Activated T-cell treated with anti-CD3 and anti-CD28 coated beads for 24 hours (primary cell): ENCODE data around the gene SLC7A14.
"Not testable (repeated sequence)": the region's sequence is repeated elsewhere in the genome, so short reads cannot be mapped to it uniquely, and the experiment has no call there.

ENCODE experiments used
- DNase-seq: peaks from one replicate; pipeline ENCODE4 v3.0.0-alpha.2; 2020; ENCODE audit warnings: low read depth

The SLC7A14 gene

DNA sequence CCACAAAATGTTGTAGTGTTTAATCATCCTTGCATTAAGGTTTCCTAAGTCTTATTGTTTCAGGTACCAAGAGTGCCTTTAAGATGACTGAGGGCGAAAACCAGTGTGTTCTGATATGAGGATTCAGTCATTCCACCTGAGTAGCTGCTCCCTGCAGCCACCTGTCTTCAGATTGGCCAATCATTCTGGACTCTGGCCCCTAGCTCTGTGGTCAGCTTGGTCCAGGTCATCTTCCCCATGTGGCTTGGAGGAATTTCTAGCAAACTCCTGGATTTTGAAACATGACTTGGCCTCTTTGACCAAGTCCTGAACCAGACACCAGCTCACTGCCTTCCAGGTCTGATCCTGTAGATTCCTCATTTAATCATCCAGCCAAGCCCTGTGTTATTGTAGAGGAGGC lies 7.8 kb upstream of the SLC7A14 start:
- DNase-seq: no peak

GRCh38 chr3:170589113-170589512 lies 3.2 kb upstream of the SLC7A14 start:
- no peak for DNase-seq

DNA sequence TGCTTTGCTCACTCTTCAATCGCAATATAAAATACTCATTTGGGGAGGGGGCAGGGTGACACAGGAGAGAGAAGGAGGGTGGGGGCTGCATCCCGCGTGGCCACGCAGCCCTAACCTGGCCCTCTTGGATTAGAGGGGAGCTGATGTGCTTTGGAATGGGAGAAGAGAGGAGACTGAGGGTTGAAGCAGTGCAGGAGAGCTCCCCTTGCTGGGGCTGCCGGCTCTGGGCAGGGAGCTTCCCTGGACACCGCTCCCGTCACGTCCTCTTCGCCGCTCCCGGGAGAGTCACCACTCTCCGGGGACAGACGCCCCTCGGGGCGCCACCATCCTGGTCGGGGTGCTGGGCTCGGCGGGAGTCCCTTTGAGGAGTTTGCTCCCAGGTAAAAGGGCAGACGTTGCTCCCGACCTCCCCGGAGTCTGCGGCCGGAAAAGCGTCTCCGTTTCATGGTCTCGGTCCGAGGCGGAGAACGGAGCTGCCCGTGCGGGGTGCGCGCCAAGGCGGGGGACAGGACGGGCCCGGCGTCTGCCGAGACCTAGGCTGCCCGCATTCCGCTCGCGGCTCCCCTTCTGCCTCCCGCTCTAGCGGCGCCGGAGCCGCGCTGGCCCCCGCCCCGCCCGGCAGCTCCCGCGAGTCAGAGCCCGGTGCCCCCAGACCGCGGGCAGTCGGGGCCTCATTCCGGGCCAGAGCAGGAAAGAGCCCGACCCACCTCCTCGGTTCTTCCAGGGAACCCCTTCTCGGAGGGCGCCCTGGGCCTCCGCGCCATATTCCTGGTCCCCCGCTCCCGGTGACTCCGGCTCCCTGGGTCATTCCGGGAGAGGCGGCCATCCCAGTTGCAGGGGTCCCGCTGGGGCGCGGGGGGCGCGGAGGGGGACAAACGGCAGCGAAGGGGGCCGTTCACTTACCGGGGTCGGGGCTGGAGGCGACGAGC lies 603 bp downstream of the SLC7A14 start:
- no peak for DNase-seq

DNA sequence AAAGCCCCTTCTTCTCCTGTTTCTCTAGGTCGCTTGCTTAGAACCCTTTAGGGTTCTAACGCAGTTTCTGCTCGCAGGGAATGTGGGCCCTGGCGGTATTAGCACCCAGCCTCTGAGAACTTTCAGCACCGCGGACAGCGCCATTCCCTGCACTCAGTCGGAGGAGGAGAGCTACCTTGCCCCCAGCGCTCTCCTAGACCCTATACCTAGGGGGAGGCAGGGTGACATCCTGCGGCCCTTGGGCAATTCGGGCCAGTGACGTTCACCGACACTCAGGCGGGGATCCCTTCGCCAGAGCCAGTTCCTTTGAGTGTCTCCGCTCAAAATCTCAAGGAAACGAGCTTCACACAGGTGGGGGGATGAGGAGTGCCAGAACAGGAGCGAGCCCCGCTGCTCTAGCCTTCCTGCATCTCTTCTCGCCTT lies 1.3 kb downstream of the SLC7A14 start:
- DNase-seq: peak; percentile 8

DNA sequence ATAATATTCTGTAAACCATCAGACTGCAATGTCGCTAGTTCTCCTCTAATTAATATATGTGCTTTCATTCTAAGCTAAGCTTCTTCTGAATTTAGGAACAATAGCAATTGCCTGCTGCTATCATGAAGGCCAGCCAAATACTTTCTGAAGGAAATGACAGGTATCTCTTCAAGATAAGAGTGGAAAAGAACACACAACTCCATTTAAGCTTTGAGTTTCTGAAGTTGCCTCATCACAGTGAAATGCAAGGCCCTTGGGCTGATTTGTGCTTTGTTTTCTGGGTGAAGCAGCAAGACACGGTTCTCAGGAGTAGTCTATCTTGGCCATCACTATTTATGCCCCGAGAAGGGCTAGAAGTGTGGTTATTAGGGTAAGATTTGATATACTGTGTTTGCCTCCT lies 6.2 kb downstream of the SLC7A14 start:
- DNase-seq: no peak

GRCh38 chr3:170572665-170573253 lies 13.1 kb downstream of the SLC7A14 start:
- DNase-seq: peak; percentile 14

DNA sequence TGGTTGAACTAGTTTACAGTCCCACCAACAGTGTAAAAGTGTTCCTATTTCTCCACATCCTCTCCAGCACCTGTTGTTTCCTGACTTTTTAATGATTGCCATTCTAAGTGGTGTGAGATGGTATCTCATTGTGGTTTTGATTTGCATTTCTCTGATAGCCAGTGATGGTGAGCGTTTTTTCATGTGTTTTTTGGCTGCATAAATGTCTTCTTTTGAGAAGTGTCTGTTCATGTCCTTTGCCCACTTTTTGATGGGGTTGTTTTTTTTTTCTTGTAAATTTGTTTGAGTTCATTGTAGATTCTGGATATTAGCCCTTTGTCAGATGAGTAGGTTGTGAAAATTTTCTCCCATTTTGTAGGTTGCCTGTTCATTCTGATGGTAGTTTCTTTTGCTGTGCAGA lies 18.3 kb downstream of the SLC7A14 start:
- not testable (repeated sequence) for DNase-seq

GRCh38 chr3:170566413-170566812 lies 19.5 kb downstream of the SLC7A14 start:
- no peak for DNase-seq

DNA sequence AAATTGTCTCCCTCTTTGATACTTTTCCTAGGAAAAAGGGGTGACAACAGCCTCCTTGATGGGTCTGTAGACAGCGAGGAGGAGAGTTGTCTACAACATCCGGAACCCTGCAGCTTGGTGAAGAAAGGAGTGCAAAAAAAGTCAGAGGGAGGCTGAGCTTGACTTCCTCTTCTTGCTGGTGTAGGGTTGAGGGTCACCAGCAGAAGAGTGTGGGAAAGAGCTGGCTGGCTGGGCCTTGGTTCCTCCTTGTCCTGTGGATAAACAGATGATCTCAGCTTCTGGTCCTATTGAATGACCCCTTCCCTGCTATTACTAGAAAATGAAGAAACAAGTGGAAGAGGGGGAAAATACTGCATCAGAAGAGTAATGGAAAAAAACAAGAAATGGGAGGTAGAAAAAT lies 20.4 kb downstream of the SLC7A14 start:
- no peak for DNase-seq

- no peak for DNase-seq
Measured at GRCh38 chr3:170564664-170565063, 21.2 kb downstream of the SLC7A14 start.

GRCh38 chr3:170563712-170564423 lies 22.0 kb downstream of the SLC7A14 start:
- no peak for DNase-seq

GRCh38 chr3:170562080-170562479 lies 23.8 kb downstream of the SLC7A14 start:
- no peak for DNase-seq

DNA sequence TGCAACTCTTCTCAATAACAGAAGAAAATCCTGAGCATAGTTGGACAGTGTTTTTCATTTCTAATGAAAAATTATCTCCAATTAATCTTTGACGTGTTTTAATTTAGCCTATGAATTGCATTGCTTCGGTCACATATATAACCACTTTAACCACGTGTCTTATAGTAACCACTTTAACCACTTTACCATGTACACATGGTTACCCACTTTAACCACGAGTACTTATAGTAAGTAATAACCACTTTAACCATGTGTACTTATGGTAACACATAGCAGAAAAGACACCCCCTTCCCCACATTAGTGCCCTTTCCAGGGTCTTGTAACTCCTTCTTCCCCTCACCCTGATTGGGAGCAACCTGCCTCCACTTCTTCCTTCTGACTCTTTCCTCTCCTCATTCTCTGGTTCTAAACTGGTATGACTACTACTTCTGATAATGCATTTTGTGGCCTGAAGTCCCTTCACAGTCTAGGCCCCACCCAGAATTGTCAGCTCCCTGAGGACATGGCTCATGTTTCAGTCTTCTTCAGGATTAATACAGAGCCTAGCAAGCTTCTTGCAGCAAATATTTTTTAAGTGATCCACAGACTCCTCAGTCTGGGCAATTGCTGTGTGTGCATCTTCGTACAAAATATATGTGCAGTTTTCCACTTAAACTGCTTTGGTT lies 25.0 kb downstream of the SLC7A14 start:
- DNase-seq: no peak

- DNase-seq: no peak
Measured at GRCh38 chr3:170560296-170560695, 25.6 kb downstream of the SLC7A14 start.

DNA sequence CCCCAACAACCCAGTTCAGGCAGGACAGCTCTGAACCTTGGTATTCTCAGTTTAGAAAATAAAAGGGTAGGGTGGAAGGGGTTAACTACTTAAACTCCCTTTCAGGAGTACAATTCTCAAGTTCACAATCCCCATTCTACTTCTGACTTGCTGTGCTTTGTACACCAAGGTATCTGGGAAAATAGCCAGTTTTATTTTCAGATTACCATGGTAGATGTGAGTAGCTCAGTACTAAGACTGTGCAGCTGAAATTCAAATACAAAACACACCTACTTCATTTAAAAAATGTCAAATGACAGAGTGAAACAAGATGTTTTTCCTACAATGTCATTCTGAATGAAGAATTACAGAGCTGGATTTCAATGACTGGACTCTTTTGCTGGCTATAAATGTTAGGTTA lies 27.4 kb downstream of the SLC7A14 start:
- DNase-seq: no peak

DNA sequence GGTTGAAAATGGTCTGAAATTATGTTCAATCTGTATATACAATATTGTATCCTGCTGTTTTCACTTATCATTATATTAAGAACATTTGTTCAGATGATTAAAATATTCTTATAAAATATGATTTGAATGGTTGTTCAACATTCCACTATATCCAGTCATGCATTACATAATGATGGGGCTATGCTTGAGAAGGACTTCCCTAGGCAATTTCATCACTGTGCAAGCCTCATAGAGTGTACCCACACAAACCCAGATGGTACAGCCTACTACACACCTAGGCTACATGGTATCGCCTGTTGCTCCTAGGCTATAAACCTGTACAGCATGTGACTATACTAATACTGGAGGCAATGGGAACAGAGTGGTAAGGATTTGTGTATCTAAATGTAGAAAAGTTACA lies 30.5 kb downstream of the SLC7A14 start:
- no peak for DNase-seq

GRCh38 chr3:170553788-170554757 lies 31.8 kb downstream of the SLC7A14 start:
- no peak for DNase-seq

DNA sequence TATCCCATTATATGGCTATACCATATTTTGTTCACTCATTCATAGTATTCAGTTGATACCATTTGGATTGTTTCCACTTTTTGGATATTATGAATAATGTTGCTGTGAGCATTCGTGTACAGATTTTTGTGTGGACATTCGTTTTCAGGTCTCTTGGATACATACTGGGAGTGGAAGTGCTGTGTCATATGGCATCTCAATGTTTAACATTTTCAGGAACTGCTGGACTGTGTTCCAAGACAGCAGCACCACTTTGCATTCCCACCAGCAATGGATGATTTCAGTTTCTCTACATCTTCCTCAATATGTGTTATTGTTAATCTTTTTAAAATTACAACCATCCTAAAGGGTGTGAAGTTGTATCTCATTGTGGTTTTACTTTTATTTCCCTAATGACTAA lies 34.6 kb downstream of the SLC7A14 start:
- no peak for DNase-seq

DNA sequence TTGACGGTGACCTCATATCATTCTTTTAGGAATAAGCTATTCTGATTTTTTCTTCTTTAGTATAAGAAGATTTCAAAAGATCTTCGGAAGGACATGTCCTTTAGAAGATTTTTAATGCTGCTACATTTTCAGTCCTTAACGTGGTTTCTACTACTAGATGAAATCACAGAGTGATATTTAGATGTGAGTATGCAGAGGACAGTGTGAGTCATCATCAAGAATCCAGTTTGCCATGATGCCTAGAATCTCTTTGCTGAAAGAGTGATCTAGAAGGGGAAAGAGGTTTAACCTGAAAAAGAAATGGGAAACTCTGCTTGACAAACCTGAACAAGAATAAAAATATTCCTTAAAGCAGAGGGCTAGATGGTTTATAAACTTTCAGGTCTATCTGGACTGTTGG lies 43.2 kb downstream of the SLC7A14 start:
- DNase-seq: no peak

DNA sequence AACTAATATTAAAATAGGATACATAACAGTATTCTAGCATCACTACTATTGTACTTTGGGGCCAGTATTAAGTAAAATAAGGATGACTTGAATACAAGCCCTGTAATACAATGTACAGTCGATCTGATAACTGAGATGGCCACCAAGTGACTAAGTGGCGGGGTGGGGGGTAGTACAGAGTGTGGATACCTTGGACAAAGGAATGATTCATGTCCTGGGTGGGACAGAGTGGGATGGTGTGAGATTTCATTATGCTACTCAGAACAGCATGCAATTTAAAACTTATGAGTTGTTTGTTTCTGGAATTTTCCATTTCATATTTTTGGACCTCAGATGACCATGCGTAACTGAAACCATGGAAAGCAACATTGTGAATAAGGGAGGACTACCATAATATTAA lies 46.0 kb downstream of the SLC7A14 start:
- no peak for DNase-seq

- DNase-seq: no peak
Measured at GRCh38 chr3:170536712-170537111, 49.2 kb downstream of the SLC7A14 start.
